SU-DHL-6 (cell line): ENCODE results near the gene GP2.

Experiments used
- H2AFZ ChIP-seq: fragments of 200-600 bp; sonication (generic); 2 replicates; pipeline ENCODE4 v1.6.1; 2014; ENCODE audit warnings: low read depth, mild to moderate bottlenecking, moderate library complexity, mixed read lengths, antibody characterized with exemption, low read length; ENCODE audit not compliant: severe bottlenecking
- H3F3A ChIP-seq: fragments of 200-600 bp; shearing (Covaris generic); 2 replicates; pipeline ENCODE4 v1.6.0; 2016; ENCODE audit warnings: antibody characterized with exemption, mild to moderate bottlenecking; ENCODE audit not compliant: insufficient read depth
- H3K27ac ChIP-seq: fragments of 200-600 bp; sonication (generic); 2 replicates; pipeline ENCODE4 v1.5.1; 2016; ENCODE audit warnings: low read depth, mild to moderate bottlenecking, low read length, moderate library complexity, mixed read lengths
- H3K27me3 ChIP-seq: fragments of 200-600 bp; sonication (generic), shearing (Covaris generic); 2 replicates; pipeline ENCODE4 v1.6.0; 2014; ENCODE audit warnings: mild to moderate bottlenecking, low read length
- H3K36me3 ChIP-seq: fragments of 200-600 bp; sonication (generic); 2 replicates; pipeline ENCODE4 v1.6.1; 2014; ENCODE audit warnings: mild to moderate bottlenecking, low read length, mixed read lengths
- H3K4me2 ChIP-seq: fragments of 300-600, 200-600 bp; shearing (Covaris generic), sonication (generic); 2 replicates; pipeline ENCODE4 v1.6.0; 2014; ENCODE audit warnings: low read length, low read depth, mild to moderate bottlenecking; ENCODE audit not compliant: poor library complexity, severe bottlenecking
- H3K4me3 ChIP-seq: fragments of 200-600 bp; sonication (generic); 2 replicates; pipeline ENCODE4 v1.5.1; 2014; ENCODE audit warnings: antibody characterized with exemption, low read length, mild to moderate bottlenecking, mixed read lengths; ENCODE audit not compliant: insufficient read depth, poor library complexity, severe bottlenecking
- H3K79me2 ChIP-seq: fragments of 200-600 bp; sonication (generic); 2 replicates; pipeline ENCODE4 v1.6.1; 2014; ENCODE audit warnings: mild to moderate bottlenecking, low read length, moderate library complexity; ENCODE audit not compliant: insufficient read depth
- H3K9ac ChIP-seq: fragments of 200-600 bp; sonication (generic); 2 replicates; pipeline ENCODE4 v1.7.0; 2014; ENCODE audit warnings: mild to moderate bottlenecking, low read length
- H3K9me2 ChIP-seq: fragments of 200-600 bp; sonication (generic); replicated peaks from 2 replicates; pipeline ENCODE4 v1.6.1; 2014; ENCODE audit warnings: low read length; ENCODE audit not compliant: insufficient read depth
- H3K9me3 ChIP-seq: fragments of 200-600 bp; sonication (generic); 2 replicates; pipeline ENCODE4 v1.6.1; 2014; ENCODE audit warnings: low read length, mixed read lengths; ENCODE audit not compliant: insufficient read depth
- H4K20me1 ChIP-seq: fragments of 200-600 bp; sonication (generic); 2 replicates; pipeline ENCODE4 v1.6.1; 2014; ENCODE audit warnings: low read depth, mild to moderate bottlenecking, antibody characterized with exemption, low read length, moderate library complexity, mixed read lengths
- EZH2phosphoT487 ChIP-seq: fragments of 200-600 bp; sonication (generic), shearing (Covaris generic); conservative IDR thresholded peaks from 2 replicates; pipeline ENCODE4 v1.6.1; 2018; ENCODE audit warnings: mild to moderate bottlenecking, antibody characterized with exemption, low read length, moderate library complexity, mixed read lengths
- TF ChIP-seq, protein P1 (sequence below): fragments of 200-600 bp; sonication (generic); IDR thresholded peaks from one replicate; pipeline ENCODE4 v1.5.1; 2017; ENCODE audit warnings: antibody characterized with exemption, mild to moderate bottlenecking, low read length, moderate library complexity; ENCODE audit not compliant: insufficient read depth, poor library complexity, severe bottlenecking

GP2 gene

GRCh38 chr16:20320178-20320577 lies 7.1 kb downstream of the GP2 start:
- Histone ChIP-seq H3K79me2 (no peaks in the 10 kb centered on the region), H4K20me1 (no peaks in the 10 kb centered on the region), H3K36me3 (no peaks in the 10 kb centered on the region), H3K9me2 (no peaks in the 10 kb centered on the region), H3K27ac (no peak overlapping the region), H2AFZ (no peak overlapping the region), H3K27me3 (no peaks in the 10 kb centered on the region), H3K9me3 (no peaks in the 10 kb centered on the region), H3K4me2 (no peak overlapping the region), H3K9ac (no peak overlapping the region), H3K4me3 (no peak overlapping the region), H3F3A (no peaks in the 10 kb centered on the region)
- no peak for TF ChIP-seq EZH2phosphoT487
- TF ChIP-seq, protein P1, sequence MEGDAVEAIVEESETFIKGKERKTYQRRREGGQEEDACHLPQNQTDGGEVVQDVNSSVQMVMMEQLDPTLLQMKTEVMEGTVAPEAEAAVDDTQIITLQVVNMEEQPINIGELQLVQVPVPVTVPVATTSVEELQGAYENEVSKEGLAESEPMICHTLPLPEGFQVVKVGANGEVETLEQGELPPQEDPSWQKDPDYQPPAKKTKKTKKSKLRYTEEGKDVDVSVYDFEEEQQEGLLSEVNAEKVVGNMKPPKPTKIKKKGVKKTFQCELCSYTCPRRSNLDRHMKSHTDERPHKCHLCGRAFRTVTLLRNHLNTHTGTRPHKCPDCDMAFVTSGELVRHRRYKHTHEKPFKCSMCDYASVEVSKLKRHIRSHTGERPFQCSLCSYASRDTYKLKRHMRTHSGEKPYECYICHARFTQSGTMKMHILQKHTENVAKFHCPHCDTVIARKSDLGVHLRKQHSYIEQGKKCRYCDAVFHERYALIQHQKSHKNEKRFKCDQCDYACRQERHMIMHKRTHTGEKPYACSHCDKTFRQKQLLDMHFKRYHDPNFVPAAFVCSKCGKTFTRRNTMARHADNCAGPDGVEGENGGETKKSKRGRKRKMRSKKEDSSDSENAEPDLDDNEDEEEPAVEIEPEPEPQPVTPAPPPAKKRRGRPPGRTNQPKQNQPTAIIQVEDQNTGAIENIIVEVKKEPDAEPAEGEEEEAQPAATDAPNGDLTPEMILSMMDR: no peak

- no peak overlapping the region for H3K4me3 ChIP-seq
- no peaks in the 10 kb centered on the region for H3K36me3 ChIP-seq
- H3K9me3 ChIP-seq: no peaks in the 10 kb centered on the region
- no peaks in the 10 kb centered on the region for H3K9me2 ChIP-seq
- no peak overlapping the region for H3K9ac ChIP-seq
- H4K20me1 ChIP-seq: no peaks in the 10 kb centered on the region
- no peaks in the 10 kb centered on the region for H3K27me3 ChIP-seq
- no peak overlapping the region for H2AFZ ChIP-seq
- no peak overlapping the region for H3K27ac ChIP-seq
- no peaks in the 10 kb centered on the region for H3K79me2 ChIP-seq
- TF ChIP-seq, protein P1: no peak
- no peak for TF ChIP-seq EZH2phosphoT487
- no peak overlapping the region for H3K4me2 ChIP-seq
- no peaks in the 10 kb centered on the region for H3F3A ChIP-seq
Measured at GRCh38 chr16:20319406-20319805, 7.9 kb downstream of the GP2 start.

- no peaks in the 10 kb centered on the region for H3K79me2 ChIP-seq
- H3K4me2 ChIP-seq: no peak overlapping the region
- H3K9ac ChIP-seq: no peak overlapping the region
- no peak overlapping the region for H2AFZ ChIP-seq
- TF ChIP-seq EZH2phosphoT487: no peak
- TF ChIP-seq, protein P1: no peak
- no peaks in the 10 kb centered on the region for H4K20me1 ChIP-seq
- no peaks in the 10 kb centered on the region for H3F3A ChIP-seq
- no peak overlapping the region for H3K27ac ChIP-seq
- H3K9me3 ChIP-seq: no peaks in the 10 kb centered on the region
- no peaks in the 10 kb centered on the region for H3K27me3 ChIP-seq
- no peaks in the 10 kb centered on the region for H3K36me3 ChIP-seq
- no peaks in the 10 kb centered on the region for H3K9me2 ChIP-seq
- H3K4me3 ChIP-seq: no peak overlapping the region
Measured at GRCh38 chr16:20318437-20318836, 8.9 kb downstream of the GP2 start.

DNA sequence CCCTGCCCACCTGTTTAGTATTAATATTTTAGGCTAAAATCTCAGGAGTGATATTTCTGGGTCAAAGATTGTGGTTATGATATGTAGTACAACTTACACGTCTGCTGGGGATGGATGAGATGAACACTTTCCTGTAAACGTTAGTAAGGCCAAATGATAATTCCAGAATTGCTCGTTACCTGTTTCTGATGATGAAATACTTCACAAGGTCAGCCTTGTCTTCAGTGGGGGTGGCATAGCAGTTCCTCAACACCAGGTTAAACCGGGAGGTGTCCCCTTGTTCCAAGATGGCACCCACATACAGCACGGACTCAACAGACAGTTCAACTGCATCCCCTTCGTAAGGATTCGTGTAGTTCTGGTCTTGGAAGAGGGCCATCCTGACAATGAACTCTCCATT lies 9.3 kb downstream of the GP2 start:
- H4K20me1 ChIP-seq: no peaks in the 10 kb centered on the region
- H3K36me3 ChIP-seq: no peaks in the 10 kb centered on the region
- no peak overlapping the region for H3K4me3 ChIP-seq
- no peaks in the 10 kb centered on the region for H3K9me2 ChIP-seq
- no peak overlapping the region for H2AFZ ChIP-seq
- TF ChIP-seq, protein P1: no peak
- TF ChIP-seq EZH2phosphoT487: no peak
- H3K27me3 ChIP-seq: no peaks in the 10 kb centered on the region
- H3F3A ChIP-seq: no peaks in the 10 kb centered on the region
- H3K9me3 ChIP-seq: no peaks in the 10 kb centered on the region
- no peak overlapping the region for H3K27ac ChIP-seq
- no peaks in the 10 kb centered on the region for H3K79me2 ChIP-seq
- H3K9ac ChIP-seq: no peak overlapping the region
- no peak overlapping the region for H3K4me2 ChIP-seq
